Kasumi-1 (cell line): ENCODE measurements around the gene GMDS.
"Not testable (repeated sequence)": the region's sequence is repeated elsewhere in the genome, so short reads cannot be mapped to it uniquely, and the experiment has no call there.

Experiments used
- DNase-seq, 2 experiments: peaks; one replicate each; lab custom pipeline; 2025; lab: John Stamatoyannopoulos, UW

Gene GMDS

GRCh38 chr6:1858196-1858595 lies 387.2 kb downstream of the GMDS start:
- DNase-seq = no peak

GRCh38 chr6:1856381-1856780 lies 389.0 kb downstream of the GMDS start:
- peak in 1 of 2 experiments; percentile 2 for DNase-seq

GRCh38 chr6:1855890-1856289 lies 389.5 kb downstream of the GMDS start:
- DNase-seq = no peak

GRCh38 chr6:1854296-1854695 lies 391.1 kb downstream of the GMDS start:
- no peak for DNase-seq

- no peak for DNase-seq
These were observed 391.6 kb downstream of the GMDS start for GRCh38 chr6:1853761-1854160.

- DNase-seq = no peak
These were observed 393.5 kb downstream of the GMDS start for GRCh38 chr6:1851681-1852456.

GRCh38 chr6:1850840-1851157 lies 394.6 kb downstream of the GMDS start:
- DNase-seq = no peak

- no peak for DNase-seq
These were observed 395.1 kb downstream of the GMDS start for GRCh38 chr6:1850121-1850839.

GRCh38 chr6:1849691-1850090 lies 395.7 kb downstream of the GMDS start:
- peak; percentile 53 to 57 for DNase-seq

- no peak for DNase-seq
These were observed 396.7 kb downstream of the GMDS start for GRCh38 chr6:1848752-1849151.

GRCh38 chr6:1846611-1847010 lies 398.8 kb downstream of the GMDS start:
- no peak for DNase-seq

- not testable (repeated sequence) for DNase-seq
These were observed 399.9 kb downstream of the GMDS start for GRCh38 chr6:1845543-1845942.

- DNase-seq = no peak
These were observed 403.1 kb downstream of the GMDS start for GRCh38 chr6:1842334-1842733.

- no peak for DNase-seq
These were observed 404.3 kb downstream of the GMDS start for GRCh38 chr6:1841136-1841535.

GRCh38 chr6:1840491-1841121 lies 404.8 kb downstream of the GMDS start:
- DNase-seq = no peak

- DNase-seq = no peak
These were observed 406.0 kb downstream of the GMDS start for GRCh38 chr6:1839361-1839760.

GRCh38 chr6:1838604-1839213 lies 406.7 kb downstream of the GMDS start:
- DNase-seq = no peak

- no peak for DNase-seq
These were observed 407.6 kb downstream of the GMDS start for GRCh38 chr6:1837826-1838225.

- DNase-seq = no peak
These were observed 408.7 kb downstream of the GMDS start for GRCh38 chr6:1836690-1837089.

- DNase-seq = no peak
These were observed 410.5 kb downstream of the GMDS start for GRCh38 chr6:1834646-1835516.

GRCh38 chr6:1834207-1834606 lies 411.2 kb downstream of the GMDS start:
- DNase-seq = no peak
